Peyer's patch (tissue), 4 donors: ENCODE results near the gene ATN1.

Experiments
- CTCF ChIP-seq, 6 experiments: fragments of 450-650 bp in 4 of 6; fragments of 200-600 bp in 2 of 6; sonication (generic) in 1 of 6; IDR thresholded peaks; one replicate each; pipeline ENCODE4 v1.5.1; 2017 to 2019; ENCODE audit warnings: antibody characterized with exemption in 6 of 6, mild to moderate bottlenecking in 3 of 6, moderate library complexity in 1 of 6
- POLR2A ChIP-seq, 2 donors: fragments of 450-650 bp; IDR thresholded peaks; one replicate each; pipeline ENCODE4 v1.5.1; 2017; ENCODE audit warnings: antibody characterized with exemption in 2 of 2, mild to moderate bottlenecking in 2 of 2, moderate library complexity in 2 of 2

- TF ChIP-seq CTCF (IDR thresholded peaks at IDR 0.05), result no peak
- no peak for TF ChIP-seq POLR2A (IDR thresholded peaks at IDR 0.05)
Measured at GRCh38 chr12:6982532-6982931, 54.8 kb downstream of the ATN1 start.
